Measurements from ENCODE around the gene FBXW12.

DNA sequence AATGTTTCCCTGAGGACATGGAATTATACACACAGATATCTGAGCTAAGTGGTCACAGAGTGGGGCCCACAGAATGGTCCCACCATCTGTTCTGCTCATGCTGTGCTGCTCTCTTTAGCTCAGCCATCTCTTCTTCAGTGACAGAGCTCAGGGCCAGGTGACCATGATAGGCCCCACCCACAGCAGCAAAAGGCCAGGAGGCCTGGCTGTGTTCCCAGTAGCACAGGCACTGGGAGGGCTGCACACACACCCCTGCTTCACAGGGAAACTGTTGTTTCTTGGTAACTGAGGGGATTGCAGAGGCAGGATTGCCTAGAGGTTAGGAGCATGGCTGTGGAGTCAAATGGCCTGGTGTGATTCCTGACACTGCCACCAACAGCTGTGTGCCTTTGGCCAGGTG lies 4.8 kb upstream of the FBXW12 start:
- TF ChIP-seq POLR2A (IDR thresholded peaks at IDR 0.05), result no peak
- TF ChIP-seq, protein P1, sequence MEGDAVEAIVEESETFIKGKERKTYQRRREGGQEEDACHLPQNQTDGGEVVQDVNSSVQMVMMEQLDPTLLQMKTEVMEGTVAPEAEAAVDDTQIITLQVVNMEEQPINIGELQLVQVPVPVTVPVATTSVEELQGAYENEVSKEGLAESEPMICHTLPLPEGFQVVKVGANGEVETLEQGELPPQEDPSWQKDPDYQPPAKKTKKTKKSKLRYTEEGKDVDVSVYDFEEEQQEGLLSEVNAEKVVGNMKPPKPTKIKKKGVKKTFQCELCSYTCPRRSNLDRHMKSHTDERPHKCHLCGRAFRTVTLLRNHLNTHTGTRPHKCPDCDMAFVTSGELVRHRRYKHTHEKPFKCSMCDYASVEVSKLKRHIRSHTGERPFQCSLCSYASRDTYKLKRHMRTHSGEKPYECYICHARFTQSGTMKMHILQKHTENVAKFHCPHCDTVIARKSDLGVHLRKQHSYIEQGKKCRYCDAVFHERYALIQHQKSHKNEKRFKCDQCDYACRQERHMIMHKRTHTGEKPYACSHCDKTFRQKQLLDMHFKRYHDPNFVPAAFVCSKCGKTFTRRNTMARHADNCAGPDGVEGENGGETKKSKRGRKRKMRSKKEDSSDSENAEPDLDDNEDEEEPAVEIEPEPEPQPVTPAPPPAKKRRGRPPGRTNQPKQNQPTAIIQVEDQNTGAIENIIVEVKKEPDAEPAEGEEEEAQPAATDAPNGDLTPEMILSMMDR (IDR thresholded peaks at IDR 0.05), result no peak
